Neuronal stem cell (in vitro differentiated cells): ENCODE measurements around the gene ITGBL1.
A peak's percentile ranks its signal among the peaks of the same experiment; 100 is the strongest.

Source experiments
- DNase-seq: peaks from one replicate; pipeline ENCODE4 v3.0.0-alpha.2; 2013; ENCODE audit warnings: low spot score
- H2AFZ ChIP-seq: one replicate; pipeline ENCODE4 v1.6.1; 2013; ENCODE audit warnings: mild to moderate bottlenecking, low read length, inconsistent platforms
- H2AK5ac ChIP-seq: 2 replicates; pipeline ENCODE4 v1.6.1; 2013; ENCODE audit warnings: low read depth, mild to moderate bottlenecking, inconsistent platforms, low read length, moderate library complexity, mixed read lengths
- H2BK120ac ChIP-seq: 2 replicates; pipeline ENCODE4 v1.6.1; 2013; ENCODE audit warnings: low read depth, mild to moderate bottlenecking, inconsistent platforms, low read length, moderate library complexity, mixed read lengths
- H2BK12ac ChIP-seq: one replicate; pipeline ENCODE4 v1.6.1; 2013; ENCODE audit warnings: low read length, inconsistent platforms
- H2BK15ac ChIP-seq: 2 replicates; pipeline ENCODE4 v1.6.1; 2013; ENCODE audit warnings: mild to moderate bottlenecking, low read length, inconsistent platforms, mixed read lengths
- H2BK5ac ChIP-seq: one replicate; pipeline ENCODE4 v1.6.1; 2013; ENCODE audit warnings: inconsistent platforms, mild to moderate bottlenecking, low read length, moderate library complexity
- H3K14ac ChIP-seq: one replicate; pipeline ENCODE4 v1.6.1; 2013; ENCODE audit warnings: low read length, inconsistent platforms
- H3K18ac ChIP-seq: 2 replicates; pipeline ENCODE4 v1.6.1; 2013; ENCODE audit warnings: low read length, inconsistent platforms
- H3K23ac ChIP-seq: 2 replicates; pipeline ENCODE4 v1.6.1; 2013; ENCODE audit warnings: low read depth, mild to moderate bottlenecking, mixed read lengths, low read length, inconsistent platforms; ENCODE audit not compliant: poor library complexity
- H3K27ac ChIP-seq: replicated peaks from 3 replicates; pipeline ENCODE4 v1.5.1; 2013; ENCODE audit warnings: low read length, inconsistent platforms
- H3K27me3 ChIP-seq, 3 experiments: 2 replicates each; pipeline ENCODE4 v1.6.1; 2013; ENCODE audit warnings: low read length in 3 of 3, mild to moderate bottlenecking in 2 of 3, inconsistent platforms in 1 of 3, low read depth in 1 of 3, mixed read lengths in 1 of 3, moderate library complexity in 1 of 3; ENCODE audit not compliant: control insufficient read depth in 3 of 3, insufficient read depth in 3 of 3
- H3K36me3 ChIP-seq, 2 donors: replicated peaks in 1 of 2; 2 replicates each; pipeline ENCODE4 v1.6.1; 2013; ENCODE audit warnings: low read length in 2 of 2; ENCODE audit not compliant: control insufficient read depth in 2 of 2, insufficient read depth in 2 of 2
- H3K4ac ChIP-seq: 2 replicates; pipeline ENCODE4 v1.6.1; 2013; ENCODE audit warnings: inconsistent platforms, mild to moderate bottlenecking, low read length, moderate library complexity
- H3K4me1 ChIP-seq, 2 donors: 1 replicate in 1 of 2; 2 replicates in 1 of 2; pipeline ENCODE4 v1.6.1; 2013; ENCODE audit warnings: low read length in 2 of 2, low read depth in 1 of 2; ENCODE audit not compliant: control insufficient read depth in 2 of 2, insufficient read depth in 1 of 2
- H3K4me2 ChIP-seq: one replicate; pipeline ENCODE4 v1.6.1; 2013; ENCODE audit warnings: mild to moderate bottlenecking, low read length, inconsistent platforms; ENCODE audit not compliant: insufficient read depth, poor library complexity, severe bottlenecking
- H3K4me3 ChIP-seq, 2 donors: 2 replicates each; pipeline ENCODE4 v1.5.1; 2013; ENCODE audit warnings: low read length in 2 of 2, mild to moderate bottlenecking in 2 of 2, inconsistent platforms in 1 of 2, moderate library complexity in 1 of 2
- H3K79me1 ChIP-seq: one replicate; pipeline ENCODE4 v1.6.1; 2013; ENCODE audit warnings: low read depth, mild to moderate bottlenecking, inconsistent platforms, low read length, moderate library complexity
- H3K9ac ChIP-seq: one replicate; pipeline ENCODE4 v1.6.1; 2013; ENCODE audit warnings: mild to moderate bottlenecking, low read depth, low read length, inconsistent platforms; ENCODE audit not compliant: poor library complexity
- H3K9me3 ChIP-seq, 2 donors: replicated peaks in 1 of 2; 2 replicates each; pipeline versions ENCODE3 to v1.6.1; 2013; ENCODE audit warnings: low read length in 2 of 2, mild to moderate bottlenecking in 2 of 2, inconsistent platforms in 1 of 2, low read depth in 1 of 2, mixed read lengths in 1 of 2, moderate library complexity in 1 of 2; ENCODE audit not compliant: control insufficient read depth in 2 of 2, insufficient read depth in 1 of 2
- H4K8ac ChIP-seq: one replicate; pipeline ENCODE4 v1.6.1; 2013; ENCODE audit warnings: low read depth, mild to moderate bottlenecking, inconsistent platforms, low read length, moderate library complexity
- H4K91ac ChIP-seq: one replicate; pipeline ENCODE4 v1.6.1; 2013; ENCODE audit warnings: low read length, low read depth, mild to moderate bottlenecking, inconsistent platforms; ENCODE audit not compliant: poor library complexity
- WGBS, 2 donors: extraction: QIAGEN DNeasy Blood & Tissue Kit; methylation state at CpG; one replicate each; pipeline ENCODE4 v1.1.7; 2013; ENCODE audit warnings: missing lambda C conversion rate in 2 of 2, mixed read lengths in 1 of 2; ENCODE audit not compliant: insufficient read length in 2 of 2, insufficient replicate concordance in 1 of 2; ENCODE audit errors: extremely low coverage in 2 of 2; 5-methylcytosine and 5-hydroxymethylcytosine counted together

Gene ITGBL1

DNA sequence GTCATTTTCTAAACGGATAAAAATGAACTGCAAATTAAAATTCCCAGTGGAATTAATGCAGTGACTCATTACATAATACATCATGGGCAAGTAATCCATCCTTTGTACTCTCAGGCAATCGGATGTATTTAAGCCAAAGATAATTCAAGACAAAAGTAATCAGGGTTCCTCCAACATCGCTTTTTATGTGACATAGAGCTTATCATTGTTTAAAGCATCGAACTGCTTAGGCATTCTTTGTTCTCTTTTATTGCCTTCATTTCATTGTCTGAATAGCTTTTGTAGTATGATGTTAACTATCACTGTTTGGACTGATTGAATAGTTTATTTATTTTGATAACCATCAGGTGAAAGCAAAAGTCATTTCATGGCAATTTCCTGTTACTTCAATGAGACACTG is 209.4 kb downstream of the ITGBL1 start:
- Histone ChIP-seq H3K18ac (no peak overlapping the region), H2BK15ac (no peak overlapping the region), H3K4ac (no peak overlapping the region), H2BK5ac (no peak overlapping the region), H4K8ac (no peak overlapping the region), H3K14ac (no peak overlapping the region), H3K79me1 (no peaks in the 10 kb centered on the region), H3K9ac (no peak overlapping the region), H3K4me2 (no peak overlapping the region), H2AK5ac (no peak overlapping the region), H3K27me3 (no peaks in the 10 kb centered on the region), H2AFZ (no peak overlapping the region), H2BK120ac (no peak overlapping the region), H3K4me1 (no peaks in the 10 kb centered on the region), H4K91ac (no peak overlapping the region), H3K23ac (no peak overlapping the region), H3K4me3 (no peak overlapping the region), H3K36me3 (no peaks in the 10 kb centered on the region), H3K9me3 (no peaks in the 10 kb centered on the region), H3K27ac (no peak overlapping the region), H2BK12ac (no peak overlapping the region)
- peak; percentile 0 for DNase-seq
- WGBS, 2 donors = no CpG with 5 or more reads among the region's 4 CpGs

DNA sequence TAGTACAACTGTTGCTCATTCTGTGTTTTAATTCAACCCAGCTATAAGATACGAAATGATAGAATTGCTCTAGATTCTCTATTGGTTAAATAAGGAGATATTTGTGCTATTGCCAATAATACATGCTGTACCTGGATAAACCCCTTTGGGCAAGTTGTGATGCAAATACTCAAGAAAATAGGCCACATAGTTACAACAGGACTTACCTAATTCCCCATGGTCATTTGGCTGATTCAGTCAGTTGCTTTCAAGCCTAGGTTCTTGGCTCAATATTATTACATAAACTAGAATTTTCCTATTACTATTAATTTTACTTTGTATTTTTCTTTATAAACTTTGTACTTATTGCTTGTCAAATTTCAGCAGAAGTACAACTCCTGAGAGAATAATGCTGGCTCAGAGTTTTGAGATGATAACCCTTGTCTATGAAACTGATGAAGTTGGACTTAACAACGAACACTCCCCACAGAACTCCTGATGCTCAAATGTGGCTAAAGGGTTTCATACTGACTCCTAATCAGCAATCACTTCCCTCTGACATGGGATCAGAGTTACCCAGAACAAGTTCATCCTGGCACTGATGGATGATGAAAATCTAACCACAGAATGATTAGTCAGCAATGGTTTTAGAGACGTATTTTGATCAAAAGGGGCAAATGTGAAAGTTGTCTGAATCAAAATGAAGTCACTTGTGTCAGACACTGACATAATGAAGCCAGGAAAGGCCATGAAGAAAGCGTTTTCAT is 221.1 kb downstream of the ITGBL1 start:
- Histone ChIP-seq H2BK15ac (no peak overlapping the region), H3K4ac (no peak overlapping the region), H3K27ac (no peak overlapping the region), H2AK5ac (no peak overlapping the region), H3K9ac (no peak overlapping the region), H3K18ac (no peak overlapping the region), H4K8ac (no peak overlapping the region), H3K27me3 (no peaks in the 10 kb centered on the region), H4K91ac (no peak overlapping the region), H3K9me3 (no peaks in the 10 kb centered on the region), H2BK5ac (no peak overlapping the region), H3K14ac (no peak overlapping the region), H3K4me3 (no peak overlapping the region), H2BK120ac (no peak overlapping the region), H2BK12ac (no peak overlapping the region), H3K4me2 (no peak overlapping the region), H2AFZ (no peak overlapping the region), H3K79me1 (no peaks in the 10 kb centered on the region), H3K23ac (no peak overlapping the region), H3K4me1 (no peaks in the 10 kb centered on the region), H3K36me3 (no peaks in the 10 kb centered on the region)
- no CpG with 5 or more reads among the region's 4 CpGs for WGBS, 2 donors
- DNase-seq = no peak

DNA sequence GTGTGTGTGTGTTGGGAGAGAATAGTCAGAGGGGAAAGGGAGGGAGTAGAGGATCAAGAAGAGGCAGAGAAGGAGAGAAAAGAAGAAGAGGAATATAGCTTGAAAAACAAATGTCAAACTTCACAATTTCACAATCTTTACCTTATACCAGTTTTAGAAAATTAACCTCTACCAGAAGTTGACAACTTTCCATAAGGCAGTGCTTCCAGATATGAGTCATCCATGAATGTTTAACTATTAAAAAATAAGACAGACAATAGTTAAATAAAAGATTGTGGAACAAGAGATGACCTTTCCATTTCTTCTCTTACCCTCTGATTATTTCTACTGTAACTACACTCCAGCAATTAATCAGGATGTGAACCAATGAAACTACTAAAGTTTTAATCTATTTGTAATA is 229.4 kb downstream of the ITGBL1 start:
- no peak overlapping the region for H3K4me3 ChIP-seq

GRCh38 chr13:101686003-101686402 is 233.5 kb downstream of the ITGBL1 start:
- Histone ChIP-seq H3K9me3 (no peaks in the 10 kb centered on the region), H3K14ac (no peak overlapping the region), H2BK15ac (no peak overlapping the region), H4K8ac (no peak overlapping the region), H2BK12ac (no peak overlapping the region), H3K23ac (no peak overlapping the region), H2AK5ac (no peak overlapping the region), H3K79me1 (no peaks in the 10 kb centered on the region), H3K27ac (no peak overlapping the region), H3K4me1 (no peaks in the 10 kb centered on the region), H3K4me3 (no peak overlapping the region), H2BK120ac (no peak overlapping the region), H2BK5ac (no peak overlapping the region), H2AFZ (no peak overlapping the region), H3K18ac (no peak overlapping the region), H3K9ac (no peak overlapping the region), H4K91ac (no peak overlapping the region), H3K4me2 (no peak overlapping the region), H3K27me3 (no peaks in the 10 kb centered on the region), H3K36me3 (no peaks in the 10 kb centered on the region), H3K4ac (no peak overlapping the region)
- WGBS, 2 donors = no CpG with 5 or more reads among the region's 2 CpGs
- no peak for DNase-seq

More for the DNA sequence above, 229.4 kb downstream of the ITGBL1 start:
- Histone ChIP-seq H2BK12ac (no peak overlapping the region), H3K4ac (no peak overlapping the region), H2BK5ac (no peak overlapping the region), H3K14ac (no peak overlapping the region), H3K9me3 (no peaks in the 10 kb centered on the region), H4K91ac (no peak overlapping the region), H4K8ac (no peak overlapping the region), H3K36me3 (no peaks in the 10 kb centered on the region), H3K4me1 (no peaks in the 10 kb centered on the region), H2AFZ (no peak overlapping the region), H3K4me2 (no peak overlapping the region), H3K18ac (no peak overlapping the region), H3K27me3 (no peaks in the 10 kb centered on the region), H3K27ac (no peak overlapping the region), H2BK120ac (no peak overlapping the region), H2AK5ac (no peak overlapping the region), H3K23ac (no peak overlapping the region), H2BK15ac (no peak overlapping the region), H3K9ac (no peak overlapping the region), H3K79me1 (no peaks in the 10 kb centered on the region)
- DNase-seq = no peak
